Heart right ventricle (tissue), 16 donors: ENCODE results near the gene KRTAP10-1. TPM values are rescaled to one million over a fixed set of nuclear protein-coding genes. Genes with fewer than 3 reads are reported as not detected.

Source experiments
- ATAC-seq, 8 donors: fragments of 200-7000 bp; cut with Tn5 transposase; one replicate each; pipeline ENCODE4 v1.9.1; 2020; ENCODE audit warnings: mild to moderate bottlenecking in 8 of 8, moderate library complexity in 8 of 8, moderate number of reproducible peaks in 1 of 8
- DNase-seq, 2 donors: peaks; one replicate each; pipeline ENCODE4 v3.0.0-alpha.2; 2020
- H3K27ac ChIP-seq, 10 donors: fragments of 200-600 bp; sonication (generic) in 2 of 10; one replicate each; pipeline versions ENCODE4 v1.5.0 to v1.8.0; 2020 to 2022; ENCODE audit warnings: mild to moderate bottlenecking in 3 of 10
- H3K27me3 ChIP-seq, 7 donors: fragments of 200-600 bp; one replicate each; pipeline ENCODE4 v1.8.0; 2021 to 2022; ENCODE audit warnings: mild to moderate bottlenecking in 2 of 7
- H3K36me3 ChIP-seq, 9 donors: fragments of 200-600 bp; sonication (generic) in 1 of 9; one replicate each; pipeline versions ENCODE4 v1.5.0 to v1.8.0; 2020 to 2022; ENCODE audit warnings: mild to moderate bottlenecking in 2 of 9
- H3K4me1 ChIP-seq, 9 donors: fragments of 200-600 bp; sonication (generic) in 1 of 9; one replicate each; pipeline versions ENCODE4 v1.5.0 to v1.8.0; 2020 to 2022; ENCODE audit warnings: mild to moderate bottlenecking in 4 of 9
- H3K4me3 ChIP-seq, 10 donors: fragments of 200-600 bp; sonication (generic) in 2 of 10; one replicate each; pipeline versions ENCODE4 v1.5.0 to v1.8.0; 2020 to 2022; ENCODE audit warnings: mild to moderate bottlenecking in 7 of 10, moderate library complexity in 2 of 10
- H3K9me3 ChIP-seq, 11 donors: fragments of 200-600 bp in 10 of 11; sonication (generic) in 2 of 11; one replicate each; pipeline versions ENCODE4 v1.5.0 to v1.8.0; 2013 to 2022; ENCODE audit warnings: mild to moderate bottlenecking in 2 of 11, control low read depth in 1 of 11, moderate library complexity in 1 of 11
- CTCF ChIP-seq, 9 donors: fragments of 200-600 bp; sonication (generic) in 2 of 9; IDR thresholded peaks; one replicate each; pipeline versions ENCODE4 v1.5.0 to v1.8.0; 2021 to 2022; ENCODE audit warnings: antibody characterized with exemption in 9 of 9, mild to moderate bottlenecking in 5 of 9, moderate library complexity in 1 of 9
- WGBS, 2 donors: extraction: QIAGEN DNeasy Blood & Tissue Kit; methylation state at CpG; one replicate each; pipeline ENCODE4 v1.1.7; 2013; ENCODE audit warnings: inconsistent platforms in 1 of 2; 5-methylcytosine and 5-hydroxymethylcytosine counted together
- intact Hi-C, 10 donors: fragments of 100-400 bp; cut with DNase I; formaldehyde crosslinking; loops; one replicate each; pipeline versions ENCODE4 v1.11.1 to v1.14.2; 2022
- polyA plus RNA-seq, 2 donors: library from polyadenylated mRNA; stranded (reverse); fragments of 200-250 nt; gene quantifications; one replicate each; pipeline ENCODE4 v1.2.3, GENCODE V29; 2013
- total RNA-seq, 10 donors: library from RNA; stranded (reverse); fragmentation: NEBNext Ultra II Directional in 3 of 10; extraction: Animal tissue kit (Norgen Biotek cat#: 25700) in 3 of 10; gene quantifications; one replicate each; pipeline versions ENCODE4 v1.2.1 to v1.2.4, GENCODE V29; 2021 to 2023
- donor health status: Arrhythmogenic right ventricular cardiomyopathy.
- donor health status: ischemic (EF 13 %, LVEDD 7.1; RV severe dilation, severe dysfunction).
- donor health status: healthy with polysubstance abuse.
- donor health status: DM: no; HTN: yes; CAD: no.
- donor health status: DM: no; HTN: no; CAD: no.
- donor health status: ischemic (EF 25% LVEDD 6.9; RV normal size, moderate dysfunction).
- donor health status: ischemic (EF 25% LVEDD 5.7; RV mildly dilated, moderate dysfunction).
- donor health status: healthy.
- donor health status: DM: yes; HTN: yes; CAD: no.
- donor health status: Ischemic cardiomyopathy.
- donor health status: ischemic (EF 35%, LVEDD 5.7; RV mildly dilated, moderate dysfunction).
- donor health status: nonischemic (EF 11% LVEDD 7.7; RV severe dilation, severe dysfunction).
- donor health status: DM: yes; HTN: yes; CAD: no.
- donor health status: PGD.
- donor health status: ischemic (EF 29% LVEDD 5.4; RV normal size, mild dysfunction).
- donor health status: nonischemic (EF 23%, LVEDD 6.1; RV moderate dilation, normal function).

KRTAP10-1 gene
- total and polyA plus RNA-seq, 12 donors: not detected

GRCh38 chr21:44499631-44500030, 40.4 kb downstream of the KRTAP10-1 start:
- intact Hi-C loops: loop anchor here in 2 of 10 donors (10.0 kb wide), 2 partner anchors 55 to 65 kb away; partner anchors contain the start of genes KRTAP10-2 (in 1 of the 2) and KRTAP10-3 (in 1 of the 2)

GRCh38 chr21:44499211-44499560, 40.8 kb downstream of the KRTAP10-1 start:
- Histone ChIP-seq H3K27me3 (peaks cover 0 to 45% (median 6%) of the 10 kb centered on the region in 7 donors), H3K9me3 (no peaks in the 10 kb centered on the region), H3K4me1 (peaks cover 0 to 32% (median 18%) of the 10 kb centered on the region in 9 donors), H3K4me3 (no peak overlapping the region), H3K36me3 (no peaks in the 10 kb centered on the region), H3K27ac (no peak overlapping the region)
- intact Hi-C loops: loop anchor here in 2 of 10 donors (10.0 kb wide), 2 partner anchors 56 to 64 kb away; partner anchors contain the start of genes KRTAP10-2 (in 1 of the 2) and KRTAP10-3 (in 1 of the 2)
- no peak for TF ChIP-seq CTCF (IDR thresholded peaks at IDR 0.05)
- 86 to 93% methylated on average over 18 of the region's 18 CpGs for WGBS, 2 donors
- ATAC-seq (no peak), DNase-seq (no peak)

More at GRCh38 chr21:44499631-44500030, 40.4 kb downstream of the KRTAP10-1 start:
- H3K27me3 ChIP-seq: peaks cover 0 to 42% (median 6%) of the 10 kb centered on the region in 7 donors
- peaks cover 0 to 32% (median 18%) of the 10 kb centered on the region in 9 donors for H3K4me1 ChIP-seq
- H3K36me3 ChIP-seq: no peaks in the 10 kb centered on the region
- ATAC-seq: peak in 1 of 8 donors; percentile 40
- no peak overlapping the region for H3K27ac ChIP-seq
- no peak overlapping the region for H3K4me3 ChIP-seq
- TF ChIP-seq CTCF (IDR thresholded peaks at IDR 0.05): no peak
- no peak for DNase-seq
- WGBS, 2 donors: 88 to 89% methylated on average over 23 of the region's 23 CpGs
- no peaks in the 10 kb centered on the region for H3K9me3 ChIP-seq

GRCh38 chr21:44498280-44499210, 41.5 kb downstream of the KRTAP10-1 start:
- intact Hi-C loops: loop anchor here in 2 of 10 donors (10.0 kb wide), 2 partner anchors 56 to 64 kb away; partner anchors contain the start of genes KRTAP10-2 (in 1 of the 2) and KRTAP10-3 (in 1 of the 2)
- WGBS, 2 donors: 70 to 75% methylated on average over 27 of the region's 27 CpGs

More at GRCh38 chr21:44498280-44499210, 41.5 kb downstream of the KRTAP10-1 start:
- Histone ChIP-seq H3K4me3 (no peak overlapping the region), H3K27ac (no peak overlapping the region), H3K9me3 (peaks cover 0 to 6% (median 0%) of the 10 kb centered on the region in 11 donors), H3K27me3 (peaks cover 0 to 50% (median 6%) of the 10 kb centered on the region in 7 donors), H3K36me3 (no peaks in the 10 kb centered on the region), H3K4me1 (peaks cover 0 to 32% (median 18%) of the 10 kb centered on the region in 9 donors)
- ATAC-seq (no peak), DNase-seq (no peak)
- no peak for TF ChIP-seq CTCF (IDR thresholded peaks at IDR 0.05)
